CD4-positive, alpha-beta T cell treated with Interleukin-4 for 1 hour (primary cell): ENCODE data around the gene USP33.
"Not testable (repeated sequence)": the region's sequence is repeated elsewhere in the genome, so short reads cannot be mapped to it uniquely, and the experiment has no call there.

Experiments used
- DNase-seq, 2 donors: peaks; one replicate each; pipeline ENCODE4 v3.0.0-alpha.2; 2020 to 2022

Gene USP33

GRCh38 chr1:77668924-77669449, 90.7 kb downstream of the USP33 start:
- DNase-seq = no peak

GRCh38 chr1:77664939-77665516, 94.6 kb downstream of the USP33 start:
- no peak for DNase-seq

- no peak for DNase-seq
Measured at GRCh38 chr1:77661696-77662095, 98.0 kb downstream of the USP33 start.

GRCh38 chr1:77659879-77660593, 99.6 kb downstream of the USP33 start:
- no peak for DNase-seq

GRCh38 chr1:77658271-77658670, 101.4 kb downstream of the USP33 start:
- DNase-seq = no peak

GRCh38 chr1:77655431-77655974, 104.1 kb downstream of the USP33 start:
- DNase-seq = no peak

GRCh38 chr1:77652970-77653516, 106.6 kb downstream of the USP33 start:
- no peak for DNase-seq

GRCh38 chr1:77652268-77652667, 107.4 kb downstream of the USP33 start:
- DNase-seq = no peak

GRCh38 chr1:77649127-77649526, 110.5 kb downstream of the USP33 start:
- no peak for DNase-seq

GRCh38 chr1:77646224-77646623, 113.4 kb downstream of the USP33 start:
- DNase-seq = not testable (repeated sequence)
